Measurements from ENCODE around the gene RALGPS1. TPM values are rescaled to one million over a fixed set of nuclear protein-coding genes. Genes with fewer than 3 reads are reported as not detected.
A peak's percentile ranks its signal among the peaks of the same experiment; 100 is the strongest.

The RALGPS1 gene
- total RNA-seq, 1 donor, result 2.9 TPM

- no peak for DNase-seq (ENCODE audit: low read depth)
- no peak overlapping the region for H3K4me3 ChIP-seq (ENCODE audit: low read depth, low read length)
Measured at GRCh38 chr9:127237801-127238200, 323.2 kb downstream of the RALGPS1 start.

DNA sequence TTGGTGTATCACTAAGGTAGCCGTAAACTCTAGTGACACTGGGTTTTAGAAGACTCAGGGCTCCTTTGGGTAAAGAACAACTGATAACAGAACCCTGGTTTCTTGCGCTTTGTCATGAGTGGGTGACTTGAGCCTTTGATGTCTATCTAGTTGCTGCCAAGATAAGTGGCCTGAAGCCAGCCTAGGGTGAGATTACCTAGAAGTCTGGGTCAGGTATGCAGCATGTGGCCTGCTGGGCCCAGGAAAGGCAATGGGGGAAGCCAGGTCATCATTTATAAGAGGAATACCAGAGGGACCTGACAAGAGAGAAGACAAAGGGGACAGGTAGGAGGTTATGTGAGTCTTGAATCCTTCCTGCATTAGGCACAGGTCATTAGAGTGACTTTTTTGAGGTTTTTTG is 326.8 kb downstream of the RALGPS1 start:
- TF ChIP-seq, protein P1, sequence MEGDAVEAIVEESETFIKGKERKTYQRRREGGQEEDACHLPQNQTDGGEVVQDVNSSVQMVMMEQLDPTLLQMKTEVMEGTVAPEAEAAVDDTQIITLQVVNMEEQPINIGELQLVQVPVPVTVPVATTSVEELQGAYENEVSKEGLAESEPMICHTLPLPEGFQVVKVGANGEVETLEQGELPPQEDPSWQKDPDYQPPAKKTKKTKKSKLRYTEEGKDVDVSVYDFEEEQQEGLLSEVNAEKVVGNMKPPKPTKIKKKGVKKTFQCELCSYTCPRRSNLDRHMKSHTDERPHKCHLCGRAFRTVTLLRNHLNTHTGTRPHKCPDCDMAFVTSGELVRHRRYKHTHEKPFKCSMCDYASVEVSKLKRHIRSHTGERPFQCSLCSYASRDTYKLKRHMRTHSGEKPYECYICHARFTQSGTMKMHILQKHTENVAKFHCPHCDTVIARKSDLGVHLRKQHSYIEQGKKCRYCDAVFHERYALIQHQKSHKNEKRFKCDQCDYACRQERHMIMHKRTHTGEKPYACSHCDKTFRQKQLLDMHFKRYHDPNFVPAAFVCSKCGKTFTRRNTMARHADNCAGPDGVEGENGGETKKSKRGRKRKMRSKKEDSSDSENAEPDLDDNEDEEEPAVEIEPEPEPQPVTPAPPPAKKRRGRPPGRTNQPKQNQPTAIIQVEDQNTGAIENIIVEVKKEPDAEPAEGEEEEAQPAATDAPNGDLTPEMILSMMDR (IDR thresholded peaks at IDR 0.05; ENCODE audit: insufficient read depth, low read length), result no peak
- no peak for DNase-seq (ENCODE audit: low read depth)
- H3K4me3 ChIP-seq (ENCODE audit: low read depth, low read length), result no peak overlapping the region

More at GRCh38 chr9:127237801-127238200, 323.2 kb downstream of the RALGPS1 start:
- TF ChIP-seq, protein P1 (IDR thresholded peaks at IDR 0.05; ENCODE audit: insufficient read depth, low read length), result no peak

GRCh38 chr9:127244609-127245601 is 330.3 kb downstream of the RALGPS1 start:
- peak overlapping the region; percentile 88 for H3K4me3 ChIP-seq (ENCODE audit: low read depth, low read length)
- DNase-seq (ENCODE audit: low read depth), result peak; percentile 89
- TF ChIP-seq, protein P1 (IDR thresholded peaks at IDR 0.05; ENCODE audit: insufficient read depth, low read length), result no peak

GRCh38 chr9:127245637-127246164 is 331.1 kb downstream of the RALGPS1 start:
- H3K4me3 ChIP-seq (ENCODE audit: low read depth, low read length), result peak overlapping the region; percentile 88
- TF ChIP-seq, protein P1 (IDR thresholded peaks at IDR 0.05; ENCODE audit: insufficient read depth, low read length), result no peak
- DNase-seq (ENCODE audit: low read depth), result no peak

GRCh38 chr9:127248241-127248640 is 333.7 kb downstream of the RALGPS1 start:
- TF ChIP-seq, protein P1 (IDR thresholded peaks at IDR 0.05; ENCODE audit: insufficient read depth, low read length), result no peak
- DNase-seq (ENCODE audit: low read depth), result no peak
- H3K4me3 ChIP-seq (ENCODE audit: low read depth, low read length), result no peak overlapping the region

GRCh38 chr9:127249877-127250276 is 335.3 kb downstream of the RALGPS1 start:
- DNase-seq (ENCODE audit: low read depth), result no peak
- no peak overlapping the region for H3K4me3 ChIP-seq (ENCODE audit: low read depth, low read length)
- TF ChIP-seq, protein P1 (IDR thresholded peaks at IDR 0.05; ENCODE audit: insufficient read depth, low read length), result no peak

Measured in fibroblast of the aortic adventitia (primary cell).